ENCODE measurements around the gene CTLA4.

DNA sequence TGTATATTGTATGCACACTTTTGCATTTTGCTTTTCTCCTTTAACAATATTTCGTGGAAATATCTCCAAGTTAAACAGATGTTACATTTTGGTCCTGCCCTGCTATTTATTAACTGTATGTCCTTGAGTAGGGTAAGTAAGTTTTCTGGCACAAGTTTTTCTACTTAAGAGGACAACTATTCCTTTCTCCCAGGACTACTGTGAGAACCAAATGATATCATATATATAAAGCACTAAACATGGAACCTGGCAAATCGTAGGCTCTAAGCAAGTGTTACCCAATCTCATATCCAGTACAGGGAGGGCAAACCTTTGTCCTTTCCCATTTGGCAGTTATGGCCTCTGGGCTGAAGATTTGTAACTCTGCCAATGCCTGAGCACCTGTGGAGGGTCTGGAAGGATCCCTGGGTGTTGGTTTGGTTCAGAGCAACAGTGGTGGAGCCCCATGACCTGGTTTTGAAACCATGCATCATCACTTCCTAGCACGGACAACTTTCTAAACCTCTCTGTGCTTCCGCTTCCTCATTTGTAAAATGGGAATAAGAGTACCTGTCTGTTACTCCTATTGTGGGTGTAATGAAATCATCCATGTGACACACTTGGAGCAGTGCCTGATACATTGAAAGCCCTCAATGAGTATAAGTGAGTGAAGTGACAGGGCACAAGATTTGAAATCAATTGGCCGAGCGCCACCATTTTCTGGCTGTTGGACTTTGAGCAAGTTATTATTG lies 40.7 kb downstream of the CTLA4 start:
- TF ChIP-seq, protein P1, sequence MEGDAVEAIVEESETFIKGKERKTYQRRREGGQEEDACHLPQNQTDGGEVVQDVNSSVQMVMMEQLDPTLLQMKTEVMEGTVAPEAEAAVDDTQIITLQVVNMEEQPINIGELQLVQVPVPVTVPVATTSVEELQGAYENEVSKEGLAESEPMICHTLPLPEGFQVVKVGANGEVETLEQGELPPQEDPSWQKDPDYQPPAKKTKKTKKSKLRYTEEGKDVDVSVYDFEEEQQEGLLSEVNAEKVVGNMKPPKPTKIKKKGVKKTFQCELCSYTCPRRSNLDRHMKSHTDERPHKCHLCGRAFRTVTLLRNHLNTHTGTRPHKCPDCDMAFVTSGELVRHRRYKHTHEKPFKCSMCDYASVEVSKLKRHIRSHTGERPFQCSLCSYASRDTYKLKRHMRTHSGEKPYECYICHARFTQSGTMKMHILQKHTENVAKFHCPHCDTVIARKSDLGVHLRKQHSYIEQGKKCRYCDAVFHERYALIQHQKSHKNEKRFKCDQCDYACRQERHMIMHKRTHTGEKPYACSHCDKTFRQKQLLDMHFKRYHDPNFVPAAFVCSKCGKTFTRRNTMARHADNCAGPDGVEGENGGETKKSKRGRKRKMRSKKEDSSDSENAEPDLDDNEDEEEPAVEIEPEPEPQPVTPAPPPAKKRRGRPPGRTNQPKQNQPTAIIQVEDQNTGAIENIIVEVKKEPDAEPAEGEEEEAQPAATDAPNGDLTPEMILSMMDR (IDR thresholded peaks at IDR 0.05) = no peak
- TF ChIP-seq POLR2A (IDR thresholded peaks at IDR 0.05) (no peak), EP300 (IDR thresholded peaks at IDR 0.05; ENCODE audit: low read depth) (no peak), POLR2AphosphoS5 (IDR thresholded peaks at IDR 0.05) (no peak)
